ENCODE data around the gene CRIM1. TPM values are rescaled to one million over a fixed set of nuclear protein-coding genes. Genes with fewer than 3 reads are reported as not detected.

CRIM1 gene
- total RNA-seq, 1 donor from 2014 or later, result 30.3 TPM

- Mint-ChIP-seq H3K27ac (no peak overlapping the region), H3K36me3 (no peaks in the 10 kb centered on the region), H3K9me3 (no peaks in the 10 kb centered on the region), H3K4me3 (no peak overlapping the region), H3K4me1 (ENCODE audit: unreplicated experiment) (peaks cover 13% of the 10 kb centered on the region), H3K27me3 (no peaks in the 10 kb centered on the region)
- TF ChIP-seq CTCF (conservative IDR thresholded peaks at IDR 0.05), result no peak
- no peak for DNase-seq (ENCODE audit: extremely low spot score, unreplicated experiment)
These were observed 30.0 kb downstream of the CRIM1 start for GRCh38 chr2:36385603-36386002.

- H3K4me3 Mint-ChIP-seq, result no peak overlapping the region
- H3K9me3 Mint-ChIP-seq, result no peaks in the 10 kb centered on the region
- no peak for DNase-seq (ENCODE audit: extremely low spot score, unreplicated experiment)
- TF ChIP-seq CTCF (conservative IDR thresholded peaks at IDR 0.05), result no peak
- no peaks in the 10 kb centered on the region for H3K27me3 Mint-ChIP-seq
- no peaks in the 10 kb centered on the region for H3K36me3 Mint-ChIP-seq
- no peak overlapping the region for H3K27ac Mint-ChIP-seq
- peaks cover 14% of the 10 kb centered on the region for H3K4me1 Mint-ChIP-seq (ENCODE audit: unreplicated experiment)
These were observed 31.8 kb downstream of the CRIM1 start for GRCh38 chr2:36387258-36387916.

GRCh38 chr2:36388472-36388871, 32.9 kb downstream of the CRIM1 start:
- Mint-ChIP-seq H3K4me3 (no peak overlapping the region), H3K36me3 (no peaks in the 10 kb centered on the region), H3K27me3 (no peaks in the 10 kb centered on the region), H3K4me1 (ENCODE audit: unreplicated experiment) (peaks cover 22% of the 10 kb centered on the region), H3K9me3 (no peaks in the 10 kb centered on the region), H3K27ac (no peak overlapping the region)
- DNase-seq (ENCODE audit: extremely low spot score, unreplicated experiment), result no peak
- no peak for TF ChIP-seq CTCF (conservative IDR thresholded peaks at IDR 0.05)

GRCh38 chr2:36389091-36389564, 33.5 kb downstream of the CRIM1 start:
- Mint-ChIP-seq H3K36me3 (no peaks in the 10 kb centered on the region), H3K27me3 (no peaks in the 10 kb centered on the region), H3K27ac (no peak overlapping the region), H3K4me3 (no peak overlapping the region), H3K9me3 (no peaks in the 10 kb centered on the region), H3K4me1 (ENCODE audit: unreplicated experiment) (peaks cover 26% of the 10 kb centered on the region)
- no peak for TF ChIP-seq CTCF (conservative IDR thresholded peaks at IDR 0.05)
- no peak for DNase-seq (ENCODE audit: extremely low spot score, unreplicated experiment)

- Mint-ChIP-seq H3K27me3 (no peaks in the 10 kb centered on the region), H3K36me3 (no peaks in the 10 kb centered on the region), H3K4me3 (no peak overlapping the region), H3K27ac (no peak overlapping the region), H3K4me1 (ENCODE audit: unreplicated experiment) (peaks cover 26% of the 10 kb centered on the region), H3K9me3 (no peaks in the 10 kb centered on the region)
- TF ChIP-seq CTCF (conservative IDR thresholded peaks at IDR 0.05), result no peak
- DNase-seq (ENCODE audit: extremely low spot score, unreplicated experiment), result no peak
These were observed 34.0 kb downstream of the CRIM1 start for GRCh38 chr2:36389577-36389976.

Measured in type B pancreatic cell (in vitro differentiated cells).